Neural cell (in vitro differentiated cells): ENCODE results near the gene LSMEM2. TPM values are rescaled to one million over a fixed set of nuclear protein-coding genes. Genes with fewer than 3 reads are reported as not detected.

Experiments
- H2AFZ ChIP-seq: fragments of 200-600, 300-800 bp; sonication (generic), shearing (Covaris generic); 2 replicates; pipeline ENCODE4 v1.6.0; 2014; ENCODE audit warnings: low read depth, mild to moderate bottlenecking, antibody characterized with exemption, low read length, moderate library complexity
- H3F3A ChIP-seq: fragments of 200-600 bp; shearing (Covaris generic); 2 replicates; pipeline ENCODE4 v1.6.1; 2016; ENCODE audit warnings: mild to moderate bottlenecking, moderate library complexity, mixed read lengths, antibody characterized with exemption, low read length; ENCODE audit not compliant: insufficient read depth, poor library complexity, severe bottlenecking
- H3K27ac ChIP-seq: fragments of 200-600, 300-800 bp; sonication (generic), shearing (Covaris generic); 2 replicates; pipeline ENCODE4 v1.5.1; 2014; ENCODE audit warnings: mild to moderate bottlenecking, low read length, moderate library complexity
- H3K27me3 ChIP-seq: fragments of 300-800, 200-600 bp; sonication (generic), shearing (Covaris generic); 2 replicates; pipeline ENCODE4 v1.6.0; 2014; ENCODE audit warnings: mild to moderate bottlenecking, low read depth, low read length, moderate library complexity; ENCODE audit not compliant: insufficient read depth
- H3K36me3 ChIP-seq: fragments of 300-800, 200-600 bp; sonication (generic), shearing (Covaris generic); 2 replicates; pipeline ENCODE4 v1.5.1; 2014; ENCODE audit warnings: mild to moderate bottlenecking, antibody characterized with exemption, low read length, moderate library complexity; ENCODE audit not compliant: insufficient read depth
- H3K4me2 ChIP-seq: fragments of 300-800, 200-600 bp; sonication (generic), shearing (Covaris generic); 2 replicates; pipeline ENCODE4 v1.6.0; 2014; ENCODE audit warnings: mild to moderate bottlenecking, low read length
- H3K4me3 ChIP-seq: fragments of 300-800, 200-600 bp; sonication (generic), shearing (Covaris generic); 2 replicates; pipeline ENCODE4 v1.5.1; 2014; ENCODE audit warnings: mild to moderate bottlenecking, low read length, moderate library complexity
- H3K79me2 ChIP-seq: fragments of 200-600 bp; shearing (Covaris generic); replicated peaks from 2 replicates; pipeline ENCODE4 v1.6.0; 2014; ENCODE audit warnings: mild to moderate bottlenecking, low read length, moderate library complexity; ENCODE audit not compliant: insufficient read depth
- H3K9ac ChIP-seq: fragments of 300-800, 200-600 bp; sonication (generic), shearing (Covaris generic); 2 replicates; pipeline ENCODE4 v1.6.1; 2016; ENCODE audit warnings: mild to moderate bottlenecking, low read length, mixed read lengths
- H3K9me2 ChIP-seq: fragments of 200-600 bp; shearing (Covaris generic); 2 replicates; pipeline ENCODE4 v1.6.1; 2016; ENCODE audit warnings: mild to moderate bottlenecking, low read length, mixed read lengths; ENCODE audit not compliant: insufficient read depth
- H3K9me3 ChIP-seq: fragments of 200-600, 300-800 bp; sonication (generic), shearing (Covaris generic); 2 replicates; pipeline ENCODE4 v1.6.1; 2016; ENCODE audit warnings: mild to moderate bottlenecking, mixed run types, low read length, moderate library complexity, mixed read lengths
- H4K20me1 ChIP-seq: fragments of 200-600 bp; shearing (Covaris generic); 2 replicates; pipeline ENCODE4 v1.6.1; 2016; ENCODE audit warnings: mild to moderate bottlenecking, mixed run types; ENCODE audit not compliant: insufficient read depth
- EP300 ChIP-seq: fragments of 450-650 bp; conservative IDR thresholded peaks from 2 replicates; pipeline ENCODE4 v1.6.1; 2014; ENCODE audit warnings: antibody characterized with exemption, mild to moderate bottlenecking, moderate library complexity; ENCODE audit not compliant: poor library complexity, severe bottlenecking
- EZH2 ChIP-seq: fragments of 200-600, 300-800 bp; shearing (Covaris generic), sonication (generic); IDR thresholded peaks from 2 replicates; pipeline ENCODE4 v1.6.1; 2014; ENCODE audit warnings: antibody characterized with exemption, low read length, borderline replicate concordance, mild to moderate bottlenecking; ENCODE audit not compliant: insufficient read depth, poor library complexity, severe bottlenecking
- MXI1 ChIP-seq: fragments of 450-650 bp; conservative IDR thresholded peaks from 2 replicates; pipeline ENCODE4 v1.6.1; 2014; ENCODE audit warnings: antibody characterized with exemption, mild to moderate bottlenecking; ENCODE audit not compliant: poor library complexity, severe bottlenecking
- POLR2AphosphoS5 ChIP-seq: IDR thresholded peaks from 2 replicates; pipeline ENCODE4 v1.6.1; 2012
- RAD21 ChIP-seq: fragments of 450-650 bp; conservative IDR thresholded peaks from 2 replicates; pipeline ENCODE4 v1.6.1; 2014; ENCODE audit warnings: antibody characterized with exemption, mild to moderate bottlenecking, moderate library complexity
- REST ChIP-seq: IDR thresholded peaks from 2 replicates; pipeline ENCODE4 v1.6.1; 2012; ENCODE audit warnings: borderline replicate concordance
- SMC3 ChIP-seq: fragments of 450-650 bp; conservative IDR thresholded peaks from 2 replicates; pipeline ENCODE4 v1.6.1; 2014; ENCODE audit warnings: antibody characterized with exemption, mild to moderate bottlenecking, moderate library complexity; ENCODE audit not compliant: poor library complexity
- TAF1 ChIP-seq: IDR thresholded peaks from 2 replicates; pipeline ENCODE4 v1.6.1; 2012; ENCODE audit warnings: low read depth
- polyA plus RNA-seq: library from polyadenylated mRNA; depleted of rRNA; stranded (reverse); fragments of >200 nt; gene quantifications from 2 replicates; pipeline ENCODE4 v1.2.3, GENCODE V29; 2014
- TF ChIP-seq, protein P1 (sequence below): fragments of 450-650 bp; IDR thresholded peaks from 2 replicates; pipeline ENCODE4 v1.5.1; 2014; ENCODE audit warnings: antibody characterized with exemption, mild to moderate bottlenecking, moderate library complexity; ENCODE audit not compliant: poor library complexity, severe bottlenecking

Gene LSMEM2
- polyA plus RNA-seq, 1 donor from 2014 or later: not detected

GRCh38 chr3:50337175-50337861 is 58.4 kb downstream of the LSMEM2 start:
- H3K27me3 ChIP-seq: peaks cover 27% of the 10 kb centered on the region
- H3K27ac ChIP-seq: peak overlapping the region; percentile 95
- peak overlapping the region; percentile 100 for H3K4me2 ChIP-seq
- no peaks in the 10 kb centered on the region for H4K20me1 ChIP-seq
- H3K9me2 ChIP-seq: no peaks in the 10 kb centered on the region
- H3K79me2 ChIP-seq: peaks cover 24% of the 10 kb centered on the region
- H2AFZ ChIP-seq: peak overlapping the region; percentile 84
- no peaks in the 10 kb centered on the region for H3F3A ChIP-seq
- TF ChIP-seq, protein P1, sequence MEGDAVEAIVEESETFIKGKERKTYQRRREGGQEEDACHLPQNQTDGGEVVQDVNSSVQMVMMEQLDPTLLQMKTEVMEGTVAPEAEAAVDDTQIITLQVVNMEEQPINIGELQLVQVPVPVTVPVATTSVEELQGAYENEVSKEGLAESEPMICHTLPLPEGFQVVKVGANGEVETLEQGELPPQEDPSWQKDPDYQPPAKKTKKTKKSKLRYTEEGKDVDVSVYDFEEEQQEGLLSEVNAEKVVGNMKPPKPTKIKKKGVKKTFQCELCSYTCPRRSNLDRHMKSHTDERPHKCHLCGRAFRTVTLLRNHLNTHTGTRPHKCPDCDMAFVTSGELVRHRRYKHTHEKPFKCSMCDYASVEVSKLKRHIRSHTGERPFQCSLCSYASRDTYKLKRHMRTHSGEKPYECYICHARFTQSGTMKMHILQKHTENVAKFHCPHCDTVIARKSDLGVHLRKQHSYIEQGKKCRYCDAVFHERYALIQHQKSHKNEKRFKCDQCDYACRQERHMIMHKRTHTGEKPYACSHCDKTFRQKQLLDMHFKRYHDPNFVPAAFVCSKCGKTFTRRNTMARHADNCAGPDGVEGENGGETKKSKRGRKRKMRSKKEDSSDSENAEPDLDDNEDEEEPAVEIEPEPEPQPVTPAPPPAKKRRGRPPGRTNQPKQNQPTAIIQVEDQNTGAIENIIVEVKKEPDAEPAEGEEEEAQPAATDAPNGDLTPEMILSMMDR: no peak
- peak; percentile 87 for TF ChIP-seq POLR2AphosphoS5
- TF ChIP-seq TAF1: peak; percentile 87
- TF ChIP-seq MXI1: peak; percentile 98
- TF ChIP-seq EP300: no peak
- TF ChIP-seq EZH2: no peak
- no peak for TF ChIP-seq SMC3
- peak; percentile 16 for TF ChIP-seq RAD21
- peak; percentile 19 for TF ChIP-seq REST
- H3K9ac ChIP-seq: peak overlapping the region; percentile 96
- peak overlapping the region; percentile 95 for H3K4me3 ChIP-seq
- no peaks in the 10 kb centered on the region for H3K36me3 ChIP-seq
- no peaks in the 10 kb centered on the region for H3K9me3 ChIP-seq

Other genes with a start within 250 kb of the LSMEM2 start
- gene RBM5, start 190.2 kb upstream of the LSMEM2 start, polyA plus RNA-seq: 632 and 695 TPM in 2 replicates
- gene SEMA3F, start 123.8 kb upstream of the LSMEM2 start, polyA plus RNA-seq: 17.0 and 20.4 TPM in 2 replicates
- gene GNAT1, start 87.5 kb upstream of the LSMEM2 start, polyA plus RNA-seq: not detected in 2 replicates
- 0.66 TPM in 1 of 2 replicates, not detected in the other for gene SLC38A3, start 73.8 kb upstream of the LSMEM2 start, polyA plus RNA-seq
- 81.6 and 101 TPM in 2 replicates for gene GNAI2, start 42.9 kb upstream of the LSMEM2 start, polyA plus RNA-seq
- gene SEMA3B, start 9.9 kb upstream of the LSMEM2 start, polyA plus RNA-seq: 7.8 and 9.6 TPM in 2 replicates
- gene IFRD2, start 13.3 kb downstream of the LSMEM2 start, polyA plus RNA-seq: 41.8 and 76.4 TPM in 2 replicates
- 8.8 and 9.1 TPM in 2 replicates for gene HYAL3, start 20.3 kb downstream of the LSMEM2 start, polyA plus RNA-seq
- 4.6 and 5.3 TPM in 2 replicates for gene NAA80, start 20.3 kb downstream of the LSMEM2 start, polyA plus RNA-seq
- gene HYAL1, start 24.5 kb downstream of the LSMEM2 start, polyA plus RNA-seq: 2.2 and 4.7 TPM in 2 replicates
- 116 and 138 TPM in 2 replicates for gene HYAL2, start 43.7 kb downstream of the LSMEM2 start, polyA plus RNA-seq
- 88.8 and 106 TPM in 2 replicates for gene TUSC2, start 49.1 kb downstream of the LSMEM2 start, polyA plus RNA-seq
- gene RASSF1, start 61.7 kb downstream of the LSMEM2 start, polyA plus RNA-seq: 51.4 and 54.0 TPM in 2 replicates
- gene ZMYND10, start 66.6 kb downstream of the LSMEM2 start, polyA plus RNA-seq: 5.0 and 5.2 TPM in 2 replicates
- 118 and 128 TPM in 2 replicates for gene NPRL2, start 71.7 kb downstream of the LSMEM2 start, polyA plus RNA-seq
- gene CYB561D2, start 71.8 kb downstream of the LSMEM2 start, polyA plus RNA-seq: 21.2 and 28.9 TPM in 2 replicates
- 17.8 and 24.7 TPM in 2 replicates for gene TMEM115, start 80.4 kb downstream of the LSMEM2 start, polyA plus RNA-seq
- 7.8 and 11.4 TPM in 2 replicates for gene CACNA2D2, start 224.5 kb downstream of the LSMEM2 start, polyA plus RNA-seq